Activated T-cell treated with anti-CD3 and anti-CD28 coated beads, Interleukin-2, amount 50 U/mL, for 1 hour (primary cell): ENCODE data around the gene ITGA11.
A peak's percentile ranks its signal among the peaks of the same experiment; 100 is the strongest.

Experiments
- DNase-seq: peaks from one replicate; pipeline ENCODE4 v3.0.0-alpha.2; 2020

The ITGA11 gene

GRCh38 chr15:68325726-68326125, 106.2 kb downstream of the ITGA11 start:
- no peak for DNase-seq

DNA sequence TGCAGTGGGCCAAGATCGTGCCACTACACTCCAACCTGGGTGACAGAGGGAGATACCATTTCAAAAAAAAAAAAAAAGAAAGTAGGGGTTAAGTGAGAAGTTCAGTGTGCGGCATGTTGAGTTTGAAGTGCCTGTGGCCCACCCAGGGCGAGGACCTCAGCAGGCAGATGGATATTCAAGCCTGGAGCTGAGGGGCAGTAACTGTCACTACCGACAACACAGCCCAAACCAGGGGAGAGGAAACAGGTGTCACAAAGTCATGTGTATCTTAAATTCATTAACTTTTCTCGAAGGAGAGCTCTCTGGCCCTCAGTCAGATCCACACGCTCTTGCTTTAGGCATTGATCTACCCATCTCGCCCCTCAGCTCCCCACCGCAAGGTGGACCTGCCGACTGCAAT, 109.2 kb downstream of the ITGA11 start:
- no peak for DNase-seq

DNA sequence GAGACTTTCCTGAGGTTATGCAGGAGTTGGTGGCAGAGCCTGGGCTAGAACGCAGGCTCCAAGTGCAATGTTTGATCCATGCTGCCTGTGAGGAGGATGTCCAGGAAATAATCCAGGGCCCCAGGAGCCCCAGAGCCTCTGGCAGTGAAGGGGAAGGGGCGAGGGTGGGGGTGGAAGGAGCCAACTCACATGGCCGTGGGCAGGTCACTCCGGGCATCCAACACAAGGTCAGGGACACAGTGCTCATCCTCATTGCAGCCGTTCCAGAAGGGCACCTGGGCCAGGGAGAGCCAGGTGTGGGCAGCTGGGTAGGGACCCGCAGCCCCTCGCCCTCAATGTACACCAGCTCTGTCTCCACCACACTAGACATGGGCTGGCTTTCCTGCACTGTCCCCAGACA, 110.7 kb downstream of the ITGA11 start:
- no peak for DNase-seq

- DNase-seq, result no peak
These were observed 112.0 kb downstream of the ITGA11 start for GRCh38 chr15:68319997-68320396.

- DNase-seq, result no peak
These were observed 112.7 kb downstream of the ITGA11 start for GRCh38 chr15:68318931-68319909.

DNA sequence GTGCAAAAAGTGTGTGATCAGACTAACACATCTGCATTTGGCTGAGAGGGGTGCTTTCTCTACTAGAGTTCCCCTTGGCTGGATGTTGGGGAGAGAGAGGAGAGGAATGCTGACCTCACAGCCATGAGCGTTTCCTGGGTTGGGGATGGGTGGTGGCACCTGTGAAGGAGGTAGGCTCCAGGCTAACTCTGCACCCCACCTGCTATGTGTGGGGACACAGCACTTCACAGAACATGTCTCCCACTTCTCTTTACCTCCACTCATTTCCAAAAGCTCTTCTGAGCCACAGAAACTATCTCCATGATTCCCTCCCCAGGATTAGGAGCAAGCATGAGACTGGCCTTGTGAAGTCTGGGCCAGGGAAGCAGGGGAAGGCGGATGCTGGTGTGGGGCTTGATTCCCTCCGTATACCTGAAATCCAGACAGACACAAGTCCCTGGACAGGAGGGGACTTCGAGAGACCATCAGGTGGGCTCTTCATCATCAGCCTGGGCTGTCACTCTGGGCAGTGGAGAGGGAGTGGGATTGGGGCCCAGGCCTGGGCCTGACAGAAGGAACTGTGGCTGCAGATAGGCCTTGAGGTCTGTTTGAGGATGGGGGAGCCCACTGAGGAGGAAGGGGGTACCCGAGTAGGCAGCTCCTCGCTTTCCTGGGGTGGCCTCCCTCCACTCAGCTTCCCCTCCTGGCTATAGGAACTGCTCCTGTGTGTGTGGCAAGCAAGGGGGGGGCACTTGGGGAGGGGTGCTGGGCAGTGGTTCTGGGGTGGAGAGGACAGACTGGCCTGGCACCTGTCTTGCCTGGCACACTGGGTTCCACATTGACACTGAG, 113.7 kb downstream of the ITGA11 start:
- DNase-seq, result no peak

- no peak for DNase-seq
These were observed 114.5 kb downstream of the ITGA11 start for GRCh38 chr15:68317281-68318007.

DNA sequence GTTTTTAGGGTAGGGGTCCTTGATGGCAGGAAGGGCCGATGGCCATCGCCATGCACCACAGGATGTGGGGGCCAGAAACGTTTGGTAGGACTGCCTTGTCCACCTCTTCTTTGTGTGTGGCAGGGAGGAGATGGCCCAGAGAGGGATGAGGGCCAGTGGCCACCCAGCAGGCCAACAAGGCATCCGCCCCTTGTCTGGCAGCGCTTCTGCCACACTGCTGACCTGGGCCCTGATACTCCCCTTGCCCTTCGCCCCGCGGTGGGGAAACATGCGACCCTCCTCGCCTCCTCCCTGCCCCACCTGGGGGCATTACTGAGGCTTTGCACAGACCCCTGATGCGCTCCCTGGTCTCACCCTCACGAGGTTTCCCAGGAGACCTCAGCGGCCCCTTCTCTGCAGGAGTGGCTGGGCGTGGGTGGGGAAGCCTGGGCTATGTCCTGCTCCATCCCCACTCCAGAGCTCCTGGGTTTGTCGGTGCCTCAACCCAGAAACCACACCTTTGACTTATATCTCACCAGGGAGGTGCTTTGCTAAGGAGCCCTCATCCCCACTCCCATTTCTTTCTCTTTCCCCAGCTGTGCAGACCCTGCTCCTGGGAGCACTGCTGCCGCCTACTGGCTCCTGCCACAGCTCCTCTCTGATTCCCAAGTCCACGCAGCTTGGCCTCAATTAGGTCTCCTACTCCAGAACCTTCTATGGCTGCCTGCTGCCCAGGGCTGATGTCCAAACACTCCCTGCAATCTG, 115.7 kb downstream of the ITGA11 start:
- DNase-seq, result peak; percentile 11

- DNase-seq, result peak; percentile 11
These were observed 116.4 kb downstream of the ITGA11 start for GRCh38 chr15:68315495-68316031.

DNA sequence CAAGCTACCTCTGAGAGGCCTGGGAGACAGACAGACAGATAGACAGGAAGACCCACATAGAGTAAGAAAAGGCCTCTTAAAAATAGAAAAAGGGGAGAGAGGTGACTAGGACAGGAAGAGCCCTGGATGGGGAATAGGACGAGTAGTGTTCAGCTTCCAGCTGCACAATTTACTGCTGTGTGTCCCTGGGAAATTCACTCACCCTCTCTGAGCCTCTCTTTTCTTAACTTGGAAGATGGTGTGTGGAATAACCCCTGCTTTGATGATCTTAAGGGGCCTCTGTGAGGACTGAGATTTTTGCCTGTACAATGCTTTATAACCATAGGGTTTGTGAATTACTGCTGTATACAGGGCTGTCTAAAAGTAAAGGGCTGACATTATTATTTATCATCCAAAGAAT, 116.9 kb downstream of the ITGA11 start:
- no peak for DNase-seq

DNA sequence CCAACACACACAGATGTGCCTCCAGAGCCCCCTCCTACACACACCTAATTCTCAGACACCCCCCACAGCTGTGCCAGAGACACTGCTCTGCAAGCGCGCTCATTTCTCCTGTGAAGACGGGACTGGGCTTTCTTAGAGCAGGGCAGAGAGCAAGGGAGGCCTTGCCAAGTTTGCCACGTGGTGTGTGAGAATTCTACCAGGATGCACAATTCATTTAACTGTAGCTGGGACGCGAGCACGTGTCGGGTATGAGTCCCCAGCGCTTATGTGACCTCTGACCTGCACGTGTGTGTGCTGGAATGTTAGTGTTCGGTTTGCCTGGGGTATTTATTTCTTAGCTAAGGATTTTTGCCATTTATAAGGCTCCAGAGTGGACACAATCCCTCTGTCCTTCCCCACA, 117.4 kb downstream of the ITGA11 start:
- DNase-seq, result no peak

GRCh38 chr15:68313501-68314410, 118.2 kb downstream of the ITGA11 start:
- peak; percentile 5 for DNase-seq

DNA sequence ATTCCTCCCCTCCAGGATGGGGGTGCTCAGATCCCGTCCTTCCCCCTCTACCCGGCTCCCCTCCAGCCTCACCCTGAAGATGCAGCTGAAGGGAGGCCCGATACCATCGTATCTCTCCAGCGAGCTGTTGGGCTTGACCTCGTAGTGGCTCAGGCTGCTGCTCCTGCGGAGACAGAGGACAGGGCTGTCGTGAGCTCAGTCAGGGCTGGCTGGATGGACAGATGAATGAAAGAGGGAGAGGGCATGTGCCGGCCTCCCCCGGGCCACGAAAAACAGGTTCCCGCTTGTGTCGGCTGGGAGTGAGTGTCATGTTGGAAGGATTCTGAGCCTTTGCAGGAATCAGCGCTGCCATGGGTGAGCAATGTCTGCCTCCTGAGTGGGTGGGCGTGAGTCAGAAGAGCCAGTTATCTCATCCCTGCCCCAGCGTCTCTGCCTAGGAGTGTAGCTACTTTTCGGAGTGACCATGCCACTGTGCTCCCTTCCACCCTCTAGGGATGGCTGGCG, 119.2 kb downstream of the ITGA11 start:
- no peak for DNase-seq

GRCh38 chr15:68311859-68312557, 120.0 kb downstream of the ITGA11 start:
- DNase-seq, result peak; percentile 2

GRCh38 chr15:68311464-68311835, 120.5 kb downstream of the ITGA11 start:
- DNase-seq, result peak; percentile 12

- DNase-seq, result peak; percentile 10
These were observed 121.0 kb downstream of the ITGA11 start for GRCh38 chr15:68310804-68311463.

DNA sequence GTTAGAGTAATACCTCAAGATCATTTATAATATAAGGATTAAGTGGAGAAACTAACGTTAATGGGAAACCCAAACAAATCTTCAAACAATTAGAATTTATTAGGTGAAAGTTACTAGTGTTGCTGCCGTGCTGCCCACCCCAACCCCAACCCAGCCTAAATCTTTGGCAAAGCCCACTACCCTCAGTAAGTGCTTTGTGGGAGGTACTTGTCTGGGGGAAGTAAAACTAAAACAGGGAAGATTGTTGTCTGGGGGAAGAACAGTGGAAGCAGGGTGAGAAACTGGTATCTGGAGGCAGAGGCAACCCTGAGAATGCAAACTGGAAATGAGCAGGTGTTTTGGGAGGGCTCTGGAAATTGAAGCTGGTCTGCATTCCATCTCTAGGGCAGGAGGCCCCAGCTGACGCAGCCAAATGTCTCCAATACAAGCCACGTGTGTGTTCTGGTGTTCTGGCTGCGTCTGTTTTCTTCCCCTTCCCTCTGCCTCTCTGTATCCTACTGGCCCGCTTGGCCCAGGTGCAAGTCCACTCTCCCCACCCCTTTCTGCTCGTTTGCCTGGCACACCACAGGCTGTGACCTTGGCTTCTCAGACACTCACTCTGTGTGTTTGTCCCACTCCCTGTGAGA, 121.7 kb downstream of the ITGA11 start:
- DNase-seq, result peak; percentile 5

DNA sequence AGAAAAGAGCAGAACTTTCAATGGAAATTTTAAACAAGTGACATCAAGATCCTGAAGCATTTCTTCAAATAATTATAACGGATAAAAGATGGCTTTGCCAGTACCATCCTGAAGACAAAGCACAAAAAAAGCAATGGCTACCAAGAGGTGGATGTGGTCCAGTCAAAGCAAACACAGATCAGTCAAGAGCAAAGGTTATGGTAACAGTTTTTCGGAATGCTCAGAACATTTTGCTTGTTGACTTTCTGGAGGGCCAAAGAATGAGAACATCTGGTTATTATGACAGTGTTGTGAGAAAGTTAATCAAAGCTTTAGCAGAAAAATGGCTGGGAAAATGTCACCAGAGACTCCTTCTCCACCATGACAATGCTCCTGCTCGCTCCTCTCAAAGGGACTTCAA, 122.9 kb downstream of the ITGA11 start:
- no peak for DNase-seq
